GM12801 (cell line): ENCODE measurements around the gene IL27RA.

Experiments used
- CTCF ChIP-seq: IDR thresholded peaks from one replicate; pipeline ENCODE4 v1.5.1; 2011; ENCODE audit warnings: control low read depth; ENCODE audit not compliant: insufficient read length; ENCODE audit errors: extremely low read depth

Gene IL27RA

GRCh38 chr19:14031719-14032480 is at the start of gene IL27RA:
TSS of gene IL27RA (plus strand) at chr19:14031762. CDS start at chr19:14031873, 111 bp downstream.
- no peak for TF ChIP-seq CTCF

- no peak for TF ChIP-seq CTCF
Observed at GRCh38 chr19:13981988-13982501, 49.5 kb upstream of the IL27RA start.

- no peak for TF ChIP-seq CTCF
Observed at GRCh38 chr19:13982773-13983172, 48.8 kb upstream of the IL27RA start.

- TF ChIP-seq CTCF: no peak
Observed at GRCh38 chr19:13983213-13983889, 48.2 kb upstream of the IL27RA start.

GRCh38 chr19:13984186-13984585 is 47.4 kb upstream of the IL27RA start:
- no peak for TF ChIP-seq CTCF

GRCh38 chr19:13984875-13985741 is 46.5 kb upstream of the IL27RA start:
- no peak for TF ChIP-seq CTCF
